ENCODE data around the gene MTOR. TPM values are rescaled to one million over a fixed set of nuclear protein-coding genes. Genes with fewer than 3 reads are reported as not detected.
"Not testable (repeated sequence)": the region's sequence is repeated elsewhere in the genome, so short reads cannot be mapped to it uniquely, and the experiment has no call there.

The MTOR gene
- total and polyA plus RNA-seq, 2 of the 8 experiments (the other 6 are each of a cell fraction or from before 2014, with no cell fraction given): 44.2 to 76.8 TPM

GRCh38 chr1:11063937-11064537 is 198.3 kb downstream of the MTOR start:
- Histone ChIP-seq H3K36me3 (ENCODE audit: control insufficient read depth in 2 of 4, insufficient read depth in 4 of 4, low read length in 3 of 4) (peaks cover 15 to 39% (median 34%) of the 10 kb centered on the region in 4 experiments), H3K79me2 (ENCODE audit: control insufficient read depth in 1 of 2, insufficient read depth in 2 of 2, low read length in 2 of 2) (peaks cover 0 to 10% of the 10 kb centered on the region in 2 experiments; a peak in 2 of 4 replicates)
- H4K20me1 ChIP-seq (replicated peaks in 1 of 2; ENCODE audit: control insufficient read depth in 1 of 2, insufficient read depth in 2 of 2, low read length in 2 of 2); FAIRE-seq; H3K4ac ChIP-seq (replicated peaks; ENCODE audit: insufficient read length, low read depth, low read length); DNase-seq (ENCODE audit: low read depth in 1 of 2, low spot score in 2 of 2); H2AFZ ChIP-seq (ENCODE audit: low read length); H4K5ac ChIP-seq (ENCODE audit: insufficient read length, low read depth, low read length); H3K14ac ChIP-seq (ENCODE audit: insufficient read length); H2BK12ac ChIP-seq (ENCODE audit: low read depth, low read length); H2BK20ac ChIP-seq (ENCODE audit: low read length); H2BK120ac ChIP-seq (replicated peaks; ENCODE audit: low read depth, low read length); H2AK5ac ChIP-seq (ENCODE audit: low read depth, low read length); H3K56ac ChIP-seq (replicated peaks; ENCODE audit: insufficient read length, low read depth, low read length); H3K18ac ChIP-seq (ENCODE audit: extremely low read depth, low read length); H3K4me1 ChIP-seq (replicated peaks in 1 of 4; ENCODE audit: control insufficient read depth in 3 of 4, insufficient read depth in 4 of 4, low read length in 3 of 4); H3K9me3 ChIP-seq (ENCODE audit: insufficient read depth in 2 of 2, low read depth in 1 of 2, low read length in 1 of 2); H3K23me2 ChIP-seq (ENCODE audit: low read depth, low read length); H4K91ac ChIP-seq (replicated peaks; ENCODE audit: insufficient read length, low read length); H4K8ac ChIP-seq (ENCODE audit: extremely low read depth, insufficient read depth, low read length); H3K27ac ChIP-seq (ENCODE audit: low read depth, low read length); H3K4me3 ChIP-seq (ENCODE audit: extremely low read depth in 1 of 4, insufficient read depth in 2 of 4, low read depth in 3 of 4, low read length in 4 of 4); H3K27me3 ChIP-seq (replicated peaks in 1 of 4; ENCODE audit: control insufficient read depth in 3 of 4, extremely low read depth in 1 of 4, insufficient read depth in 3 of 4, low read length in 3 of 4); H2BK5ac ChIP-seq (ENCODE audit: low read depth, low read length); H3K79me1 ChIP-seq (ENCODE audit: low read depth, low read length); H3K4me2 ChIP-seq (ENCODE audit: insufficient read depth in 1 of 2, low read depth in 2 of 2, low read length in 2 of 2); H3K23ac ChIP-seq (ENCODE audit: insufficient read length); H3K9ac ChIP-seq (replicated peaks in 1 of 4; ENCODE audit: extremely low read depth in 1 of 4, low read depth in 3 of 4, low read length in 3 of 4); H2BK15ac ChIP-seq (ENCODE audit: low read length): not testable (repeated sequence)
- ChIA-PET POLR2A (ENCODE audit: partially characterized antibody) (interaction anchor here (0.6 to 6.5 kb wide), 10 partner anchors 10 to 266 kb away, joined by 3 to 44 read pairs (median 5); partner anchors contain the start of genes EXOSC10 and TARDBP), CTCF (ENCODE audit: partially characterized antibody) (interaction anchor here (0.7 to 8.6 kb wide), 11 partner anchors 9 to 619 kb away, joined by 3 to 115 read pairs (median 3); partner anchors contain the start of gene EXOSC10)
- WGBS, 2 experiments (ENCODE audit: extremely low coverage in 1 of 2, insufficient coverage in 1 of 2, insufficient read length in 1 of 2, insufficient replicate concordance in 2 of 2, low coverage in 1 of 2, low lambda C conversion rate in 2 of 2, missing lambda C conversion rate in 1 of 2): 89% methylated on average over 16 of the region's 18 CpGs; no CpG with 5 or more reads in 1 of the 2 experiments
- peak in 1 of 2 experiments; percentile 62; a peak in 1 of 4 replicates for TF ChIP-seq SIN3A (conservative IDR thresholded peaks at IDR 0.05 in 1 of 2, IDR thresholded peaks at IDR 0.05 in 1 of 2; ENCODE audit: low read depth in 1 of 2, low read length in 2 of 2)
- peak; percentile 19; the same call in 1 of the 2 replicates for TF ChIP-seq SP2 (IDR thresholded peaks at IDR 0.05; ENCODE audit: low read length)
- TF ChIP-seq RAD21 (IDR thresholded peaks at IDR 0.05 in 1 of 2, conservative IDR thresholded peaks at IDR 0.05 in 1 of 2; ENCODE audit: low read depth in 2 of 2, low read length in 2 of 2): peak in 1 of 2 experiments; percentile 23; a peak in 3 of 4 replicates
- TF ChIP-seq CTCF (IDR thresholded peaks at IDR 0.05; ENCODE audit: control extremely low read depth in 1 of 3, insufficient read depth in 1 of 3, low read depth in 1 of 3, low read length in 3 of 3): peak; percentile 25 to 62 (median 45); a peak in 3 of 4 replicates

Data from H1 (cell line).